NT2/D1 (cell line): Measurements from ENCODE around the gene UBE2O.

ENCODE experiments used
- DNase-seq: peaks from one replicate; pipeline ENCODE4 v3.0.0-alpha.2; 2011; ENCODE audit warnings: low read depth, low spot score
- H3K27me3 ChIP-seq: 2 replicates; pipeline ENCODE4 v1.6.0; 2011; ENCODE audit warnings: mild to moderate bottlenecking; ENCODE audit not compliant: insufficient read length, insufficient read depth
- H3K36me3 ChIP-seq: 2 replicates; pipeline ENCODE4 v1.6.1; 2011; ENCODE audit warnings: mild to moderate bottlenecking, low read length, mixed read lengths; ENCODE audit not compliant: insufficient read depth, insufficient read length
- H3K4me1 ChIP-seq: 2 replicates; pipeline ENCODE4 v1.5.1; 2011; ENCODE audit not compliant: insufficient read depth, insufficient read length
- H3K4me3 ChIP-seq: 2 replicates; pipeline ENCODE4 v1.5.1; 2011; ENCODE audit warnings: low read depth; ENCODE audit not compliant: insufficient read length
- H3K9ac ChIP-seq: 2 replicates; pipeline ENCODE4 v1.6.0; 2011; ENCODE audit warnings: low read depth; ENCODE audit not compliant: insufficient read length
- H3K9me3 ChIP-seq: 2 replicates; pipeline ENCODE4 v1.5.1; 2011; ENCODE audit warnings: mild to moderate bottlenecking, low read length; ENCODE audit not compliant: insufficient read depth
- SUZ12 ChIP-seq: IDR thresholded peaks from 2 replicates; pipeline ENCODE4 v1.6.1; 2011; ENCODE audit not compliant: insufficient read length, insufficient read depth; ENCODE audit errors: extremely low read depth
- YY1 ChIP-seq: IDR thresholded peaks from 2 replicates; pipeline ENCODE4 v1.6.1; 2011; ENCODE audit not compliant: insufficient read length, insufficient read depth
- ZNF274 ChIP-seq: IDR thresholded peaks from 2 replicates; pipeline ENCODE4 v1.6.1; 2011; ENCODE audit warnings: mild to moderate bottlenecking, low read depth, low read length

The UBE2O gene

DNA sequence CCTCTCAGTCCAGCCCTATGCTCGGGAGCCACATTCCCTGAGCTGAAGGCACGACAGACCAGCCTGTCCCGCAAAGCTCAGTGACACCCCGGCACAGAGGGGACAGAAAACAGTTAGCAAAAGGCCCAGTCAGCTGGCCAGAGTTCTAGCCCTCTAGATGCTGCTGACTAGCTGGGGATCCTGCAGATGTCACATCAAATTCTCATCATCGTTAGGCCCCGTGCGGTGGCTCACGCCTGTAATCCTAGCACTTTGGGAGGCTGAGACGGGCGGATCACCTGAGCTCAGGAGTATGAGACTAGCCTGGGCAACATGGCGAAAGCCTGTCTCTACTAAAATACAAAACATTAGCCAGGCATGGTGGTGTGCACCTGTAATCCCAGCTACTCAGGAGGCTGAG is 17.2 kb downstream of the UBE2O start:
- DNase-seq, result no peak
- peaks cover 15% of the 10 kb centered on the region for H3K4me1 ChIP-seq
- TF ChIP-seq SUZ12, result no peak
- TF ChIP-seq YY1, result no peak
- TF ChIP-seq ZNF274, result no peak

GRCh38 chr17:76434870-76435269 is 18.1 kb downstream of the UBE2O start:
- no peak overlapping the region for H3K9ac ChIP-seq
- H3K9me3 ChIP-seq, result no peaks in the 10 kb centered on the region
- H3K4me3 ChIP-seq, result no peak overlapping the region
- no peak for DNase-seq
- no peaks in the 10 kb centered on the region for H3K27me3 ChIP-seq
- peaks cover 14% of the 10 kb centered on the region for H3K4me1 ChIP-seq
- no peak for TF ChIP-seq YY1
- no peak for TF ChIP-seq SUZ12
- no peak for TF ChIP-seq ZNF274
- peaks cover 10% of the 10 kb centered on the region for H3K36me3 ChIP-seq

More for the DNA sequence above, 17.2 kb downstream of the UBE2O start:
- Histone ChIP-seq H3K9ac (no peak overlapping the region), H3K4me3 (no peak overlapping the region), H3K27me3 (no peaks in the 10 kb centered on the region), H3K9me3 (no peaks in the 10 kb centered on the region), H3K36me3 (peaks cover 11% of the 10 kb centered on the region)

DNA sequence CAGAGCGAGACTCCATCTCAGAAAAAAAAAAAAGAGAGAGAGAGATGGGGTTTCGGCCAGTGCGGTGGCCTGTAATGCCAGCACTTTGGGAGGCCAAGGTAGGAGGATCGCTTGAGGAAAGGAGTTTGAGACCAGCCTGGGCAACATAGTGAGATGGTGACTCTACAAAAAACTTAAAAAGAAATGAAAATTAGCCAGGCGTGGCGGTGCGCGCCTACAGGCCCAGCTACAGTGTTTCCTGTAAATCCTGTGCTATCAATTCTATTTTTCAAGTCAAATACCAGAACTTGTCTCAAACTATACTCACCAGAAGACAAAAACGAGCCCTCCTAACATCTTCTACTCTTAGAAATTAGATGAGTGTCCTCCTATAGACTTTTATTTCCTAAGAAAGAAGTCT is 19.3 kb downstream of the UBE2O start:
- H3K4me3 ChIP-seq, result no peak overlapping the region
- H3K9me3 ChIP-seq, result no peaks in the 10 kb centered on the region
- no peaks in the 10 kb centered on the region for H3K27me3 ChIP-seq
- no peak overlapping the region for H3K9ac ChIP-seq
- H3K36me3 ChIP-seq, result peaks cover 9% of the 10 kb centered on the region
- TF ChIP-seq YY1 (no peak), ZNF274 (no peak), SUZ12 (no peak)
- no peak for DNase-seq
- H3K4me1 ChIP-seq, result peaks cover 8% of the 10 kb centered on the region

DNA sequence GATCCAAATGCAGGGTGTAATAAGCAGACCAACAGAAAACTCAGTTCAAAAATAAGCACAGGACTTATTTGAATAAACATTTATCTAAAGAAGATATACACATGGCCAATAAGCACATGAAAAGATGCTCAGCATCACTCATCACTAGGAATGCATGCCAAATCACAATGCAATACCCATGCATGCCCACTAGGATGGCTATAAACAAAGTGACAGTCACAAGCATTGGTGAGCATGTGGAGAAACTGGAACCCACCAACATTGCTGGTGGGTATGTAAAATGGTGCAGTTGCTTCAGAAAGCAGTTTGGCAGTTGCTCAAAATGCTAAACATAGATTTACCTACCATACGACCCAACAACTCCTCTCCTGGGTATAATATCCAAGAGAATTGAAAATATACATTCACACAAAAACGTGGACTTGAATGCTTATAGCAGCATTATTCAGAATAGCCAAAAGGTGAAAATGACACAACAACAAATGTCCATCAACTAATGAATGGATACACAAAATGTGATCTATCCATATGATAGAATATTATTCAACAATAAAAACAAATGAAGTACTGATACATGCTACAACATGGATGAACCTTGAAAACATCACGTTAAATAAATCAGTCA is 20.1 kb downstream of the UBE2O start:
- TF ChIP-seq YY1 (no peak), SUZ12 (no peak), ZNF274 (no peak)
- Histone ChIP-seq H3K9me3 (no peaks in the 10 kb centered on the region), H3K4me3 (no peak overlapping the region), H3K27me3 (no peaks in the 10 kb centered on the region), H3K4me1 (peaks cover 1% of the 10 kb centered on the region), H3K9ac (no peak overlapping the region), H3K36me3 (peaks cover 9% of the 10 kb centered on the region)
- DNase-seq, result no peak

DNA sequence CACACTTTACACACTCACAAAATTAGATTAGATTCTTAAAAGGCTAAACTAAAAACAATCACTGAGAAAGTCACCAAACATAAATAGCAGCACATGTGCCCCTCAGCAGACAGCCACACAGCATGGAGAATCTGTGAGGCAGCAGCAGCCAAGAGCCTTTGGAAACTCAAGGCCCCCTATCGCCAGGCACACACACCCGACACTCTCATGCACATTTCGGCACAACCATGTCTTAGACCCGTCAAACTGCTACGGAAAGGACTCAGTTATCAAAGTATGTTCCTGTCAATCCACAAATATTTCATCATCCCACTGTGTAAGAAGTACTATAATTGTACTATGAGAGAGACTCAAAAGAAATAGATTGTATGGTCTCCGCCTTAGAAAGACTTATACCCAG is 20.9 kb downstream of the UBE2O start:
- Histone ChIP-seq H3K36me3 (peaks cover 9% of the 10 kb centered on the region), H3K9me3 (no peaks in the 10 kb centered on the region), H3K27me3 (no peaks in the 10 kb centered on the region), H3K4me1 (no peaks in the 10 kb centered on the region), H3K4me3 (no peak overlapping the region), H3K9ac (no peak overlapping the region)
- DNase-seq, result no peak
- TF ChIP-seq ZNF274 (no peak), YY1 (no peak), SUZ12 (no peak)

DNA sequence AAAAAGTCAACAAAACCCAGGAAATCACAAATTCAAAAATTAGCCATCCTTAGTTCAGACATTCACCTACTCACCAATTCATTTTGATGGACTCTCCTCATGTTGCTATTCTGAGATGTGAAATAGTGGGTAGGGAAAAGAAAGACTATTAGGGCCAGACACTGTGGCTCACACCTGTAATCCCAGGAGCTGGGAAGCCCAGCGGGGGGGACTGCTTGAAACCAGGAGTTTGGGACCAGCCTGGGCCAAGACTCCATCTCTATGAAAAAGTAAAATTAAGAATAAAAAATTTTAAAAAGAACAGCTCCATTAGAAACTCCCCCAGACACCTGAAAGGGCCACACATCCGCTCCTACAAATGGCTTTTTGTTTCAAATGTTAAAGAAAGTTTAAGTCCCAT is 21.4 kb downstream of the UBE2O start:
- no peaks in the 10 kb centered on the region for H3K9me3 ChIP-seq
- no peaks in the 10 kb centered on the region for H3K4me1 ChIP-seq
- no peaks in the 10 kb centered on the region for H3K27me3 ChIP-seq
- H3K9ac ChIP-seq, result no peak overlapping the region
- no peak overlapping the region for H3K4me3 ChIP-seq
- no peak for TF ChIP-seq SUZ12
- TF ChIP-seq YY1, result no peak
- TF ChIP-seq ZNF274, result no peak
- peaks cover 9% of the 10 kb centered on the region for H3K36me3 ChIP-seq
- no peak for DNase-seq

- Histone ChIP-seq H3K4me1 (no peaks in the 10 kb centered on the region), H3K36me3 (peaks cover 3% of the 10 kb centered on the region), H3K27me3 (no peaks in the 10 kb centered on the region), H3K9ac (no peak overlapping the region), H3K4me3 (no peak overlapping the region), H3K9me3 (no peaks in the 10 kb centered on the region)
- no peak for TF ChIP-seq YY1
- no peak for TF ChIP-seq SUZ12
- TF ChIP-seq ZNF274, result no peak
- no peak for DNase-seq
These were observed 24.4 kb downstream of the UBE2O start for GRCh38 chr17:76428511-76428910.
